ENCODE data around the gene ZNF354C.

Gene ZNF354C

GRCh38 chr5:179113945-179114641 lies 53.9 kb downstream of the ZNF354C start:
- no peak for DNase-seq

DNA sequence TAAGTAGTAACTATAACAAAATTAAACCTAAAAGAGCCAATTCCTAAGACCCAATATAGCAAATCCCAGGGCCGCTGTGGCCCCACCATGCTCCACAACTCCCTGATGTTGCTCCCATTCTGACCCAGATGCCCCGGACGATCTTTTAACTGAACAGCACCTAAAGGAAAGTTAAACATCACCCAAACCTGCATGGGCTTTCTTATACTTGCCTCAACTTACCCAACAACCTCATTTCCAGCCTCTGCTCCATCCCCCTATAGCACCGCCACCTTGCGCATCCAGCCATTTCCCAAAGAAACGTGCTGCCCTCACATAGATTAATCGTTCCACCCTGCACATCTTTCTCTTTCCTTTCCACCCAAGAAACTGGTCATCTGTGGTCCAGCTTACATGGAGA lies 54.6 kb downstream of the ZNF354C start:
- DNase-seq = no peak

DNA sequence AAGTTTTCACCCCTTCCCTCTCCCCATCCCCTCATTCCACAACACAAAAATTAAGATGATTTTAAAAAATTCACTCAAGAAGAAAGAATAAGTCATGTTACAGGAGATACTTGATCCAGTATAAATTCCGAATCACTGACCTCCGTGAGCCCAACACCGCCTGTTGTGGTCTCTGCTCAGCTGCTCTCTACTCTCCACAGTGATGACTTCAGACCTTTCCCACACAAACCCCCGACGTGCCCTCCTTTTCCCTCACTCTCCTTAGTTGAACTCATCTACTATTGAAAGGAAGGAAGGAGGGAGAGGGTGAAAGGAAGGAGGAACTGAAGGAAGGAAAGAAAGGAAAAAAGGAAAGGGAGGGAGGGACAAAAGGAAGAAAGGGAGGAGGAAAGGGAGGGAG lies 55.1 kb downstream of the ZNF354C start:
- DNase-seq = no peak

DNA sequence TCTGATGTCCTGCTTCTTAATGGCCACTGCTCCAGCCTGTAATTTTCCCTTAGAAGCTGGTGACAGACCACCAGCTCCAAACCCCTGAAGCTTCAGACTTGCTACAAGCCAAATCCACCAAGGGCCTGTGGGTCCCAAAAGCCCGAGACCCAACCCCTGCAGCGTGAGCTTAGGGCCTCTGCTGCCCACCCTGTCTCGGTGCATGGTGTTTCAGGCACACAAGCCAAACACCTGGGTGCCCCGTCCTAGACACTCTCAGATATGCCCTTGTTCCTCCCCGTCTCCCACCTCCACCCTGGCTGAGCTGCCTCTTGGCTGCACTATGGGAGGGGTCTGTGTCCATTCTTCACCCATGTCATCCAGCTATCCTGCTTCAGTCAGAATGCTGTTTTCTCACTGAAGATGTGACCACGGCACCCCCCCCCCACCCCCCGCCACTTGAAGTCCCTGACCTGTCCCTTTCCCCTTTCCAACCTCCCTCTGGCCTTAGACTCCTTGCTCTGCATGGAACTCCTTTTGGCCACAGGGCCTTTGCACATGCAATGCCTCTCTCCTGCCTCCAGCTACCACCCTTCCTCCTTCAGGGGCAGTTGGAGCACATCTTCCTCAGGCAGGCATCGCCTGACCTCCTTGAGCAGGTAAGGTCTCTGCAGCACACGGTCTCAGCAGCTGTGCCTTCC lies 55.8 kb downstream of the ZNF354C start:
- DNase-seq = no peak

GRCh38 chr5:179118338-179118737 lies 58.2 kb downstream of the ZNF354C start:
- DNase-seq = no peak

GRCh38 chr5:179118756-179119414 lies 58.7 kb downstream of the ZNF354C start:
- no peak for DNase-seq

DNA sequence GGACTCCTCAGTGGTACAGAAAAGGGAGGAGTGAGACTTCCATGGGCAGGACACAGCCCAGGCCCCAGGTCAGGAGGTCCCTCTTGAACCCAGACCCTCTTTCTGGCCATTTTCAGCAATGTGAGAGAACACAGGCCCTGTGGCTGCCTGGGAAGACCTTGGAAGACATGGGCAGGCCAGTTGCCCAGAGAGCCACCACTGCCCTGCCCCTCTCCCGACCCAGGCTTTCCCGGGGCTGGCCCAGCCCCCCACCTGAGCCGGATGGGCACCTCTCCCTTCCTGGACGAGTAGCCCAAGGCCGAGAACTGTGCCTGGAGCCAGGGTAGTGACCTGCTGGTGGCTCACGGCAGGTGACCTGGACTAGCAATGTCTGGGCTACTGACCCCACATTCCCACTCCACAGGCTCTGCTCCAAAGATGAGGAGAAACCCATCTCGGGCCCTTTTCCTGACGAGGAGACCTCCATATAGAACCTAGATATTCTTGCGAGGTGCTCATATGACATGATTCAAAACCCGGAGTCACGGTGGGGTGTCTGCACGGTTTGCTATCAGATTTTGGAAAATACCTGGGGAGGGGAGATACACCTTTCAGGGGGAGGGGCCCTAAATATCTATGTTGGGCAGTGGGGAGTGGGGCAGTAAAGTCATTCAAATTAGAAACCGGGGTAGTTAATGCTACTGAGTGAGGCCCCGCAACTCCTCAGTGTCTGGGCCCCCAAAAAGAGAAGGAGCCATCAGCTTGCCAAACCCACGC lies 59.4 kb downstream of the ZNF354C start:
- no peak for DNase-seq

DNA sequence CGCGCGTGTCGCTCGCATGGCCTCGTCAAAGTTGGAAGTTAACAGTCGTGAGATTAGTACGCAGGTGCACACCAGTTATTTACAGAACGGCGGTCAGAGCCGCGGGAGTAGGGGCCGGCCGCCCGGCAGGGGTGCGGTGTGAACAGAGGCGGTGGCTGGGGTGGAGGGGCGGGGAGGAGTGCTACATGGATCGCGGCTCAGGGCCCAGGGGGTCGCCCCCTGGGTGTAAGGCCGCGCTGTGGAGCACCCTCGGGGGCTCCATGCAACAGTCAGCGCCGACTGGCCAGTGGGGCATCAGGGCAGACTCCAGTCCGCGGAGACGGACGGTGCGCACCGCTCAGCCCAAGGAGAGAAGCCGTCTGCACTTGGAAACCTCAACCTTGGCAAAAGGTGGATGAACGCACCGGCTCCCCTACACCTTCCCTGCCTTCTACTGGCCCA lies 60.3 kb downstream of the ZNF354C start:
- DNase-seq = no peak

- DNase-seq = no peak
Observed at GRCh38 chr5:179120951-179121666, 60.9 kb downstream of the ZNF354C start.

- no peak for DNase-seq
Observed at GRCh38 chr5:179121667-179122111, 61.5 kb downstream of the ZNF354C start.

DNA sequence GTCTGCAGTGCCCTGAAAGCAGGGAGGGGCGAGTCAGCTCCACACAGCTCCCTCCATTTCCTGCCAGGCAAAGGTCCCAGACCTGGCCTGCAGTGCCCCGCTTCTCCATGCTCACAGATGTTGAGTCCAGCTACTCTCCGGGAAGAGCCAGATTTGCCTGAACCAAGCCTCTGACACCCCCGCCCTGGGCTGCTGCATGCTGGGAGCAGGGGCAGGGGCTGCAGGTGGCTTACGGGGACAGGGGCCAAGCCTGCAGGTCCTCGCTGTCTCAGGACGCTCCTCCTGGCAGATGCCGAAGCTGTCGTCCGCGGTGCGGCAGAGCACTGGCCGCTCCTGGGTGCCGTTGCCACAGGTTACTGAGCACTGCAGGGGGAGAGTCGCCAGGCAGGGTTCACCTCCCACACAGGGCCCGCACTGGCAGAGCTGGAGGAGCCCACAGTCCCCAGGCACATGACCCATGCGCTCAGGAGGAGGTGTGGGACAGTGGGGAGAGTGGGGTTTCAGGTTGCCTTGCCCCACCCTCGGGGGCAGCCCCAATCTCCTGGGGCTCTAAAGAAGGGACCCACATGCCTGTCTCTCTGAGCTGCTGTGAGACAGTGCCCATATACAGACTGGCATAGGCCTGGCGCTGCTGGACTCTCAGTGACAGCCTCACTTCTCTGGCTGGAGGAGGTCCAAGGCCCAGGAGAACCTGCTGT lies 62.4 kb downstream of the ZNF354C start:
- DNase-seq = no peak

DNA sequence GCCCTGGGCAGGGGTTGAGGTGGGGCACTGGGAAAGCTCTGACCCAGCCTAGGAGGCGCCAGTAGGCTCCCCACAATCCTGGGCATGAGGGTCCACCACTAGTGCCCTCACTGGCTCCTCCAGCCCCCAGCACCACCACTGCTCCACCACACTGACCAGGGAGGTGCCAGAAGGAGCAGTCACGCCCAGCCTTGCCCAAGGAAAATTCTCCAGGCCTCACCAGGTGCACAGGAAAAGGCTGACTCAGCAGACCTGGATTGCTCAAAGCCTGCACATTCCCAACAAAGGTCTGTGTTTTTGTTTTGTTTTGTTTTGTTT lies 62.9 kb downstream of the ZNF354C start:
- no peak for DNase-seq

GRCh38 chr5:179123491-179124272 lies 63.5 kb downstream of the ZNF354C start:
- DNase-seq = no peak

DNA sequence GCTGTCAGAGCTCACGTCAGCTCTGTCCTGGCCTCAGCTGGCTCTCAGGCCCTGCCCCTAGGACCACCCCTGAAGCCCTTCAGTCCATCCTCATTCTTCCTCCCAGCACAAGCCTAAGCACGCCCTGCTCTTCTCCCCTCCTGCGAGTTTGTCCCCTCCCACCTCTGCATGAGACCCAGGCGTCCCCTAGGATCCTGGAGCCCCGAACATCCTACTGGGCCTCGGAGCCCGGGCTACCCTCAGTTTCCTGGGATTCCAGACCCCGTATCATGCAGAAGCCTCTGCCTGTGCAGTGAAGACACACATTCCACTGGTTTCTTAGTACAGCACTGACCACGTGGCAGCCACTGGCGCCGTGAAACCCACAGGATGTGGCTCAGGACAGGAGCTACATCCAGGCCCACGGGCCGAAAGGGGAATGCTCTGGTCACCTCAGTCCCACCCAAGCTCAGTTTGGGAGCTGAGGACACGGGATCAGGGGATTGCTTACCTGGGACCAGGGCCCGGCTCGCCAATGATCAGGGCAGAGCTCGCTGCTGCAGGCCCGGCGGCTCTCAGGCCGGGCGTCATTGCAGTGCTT lies 64.2 kb downstream of the ZNF354C start:
- no peak for DNase-seq

DNA sequence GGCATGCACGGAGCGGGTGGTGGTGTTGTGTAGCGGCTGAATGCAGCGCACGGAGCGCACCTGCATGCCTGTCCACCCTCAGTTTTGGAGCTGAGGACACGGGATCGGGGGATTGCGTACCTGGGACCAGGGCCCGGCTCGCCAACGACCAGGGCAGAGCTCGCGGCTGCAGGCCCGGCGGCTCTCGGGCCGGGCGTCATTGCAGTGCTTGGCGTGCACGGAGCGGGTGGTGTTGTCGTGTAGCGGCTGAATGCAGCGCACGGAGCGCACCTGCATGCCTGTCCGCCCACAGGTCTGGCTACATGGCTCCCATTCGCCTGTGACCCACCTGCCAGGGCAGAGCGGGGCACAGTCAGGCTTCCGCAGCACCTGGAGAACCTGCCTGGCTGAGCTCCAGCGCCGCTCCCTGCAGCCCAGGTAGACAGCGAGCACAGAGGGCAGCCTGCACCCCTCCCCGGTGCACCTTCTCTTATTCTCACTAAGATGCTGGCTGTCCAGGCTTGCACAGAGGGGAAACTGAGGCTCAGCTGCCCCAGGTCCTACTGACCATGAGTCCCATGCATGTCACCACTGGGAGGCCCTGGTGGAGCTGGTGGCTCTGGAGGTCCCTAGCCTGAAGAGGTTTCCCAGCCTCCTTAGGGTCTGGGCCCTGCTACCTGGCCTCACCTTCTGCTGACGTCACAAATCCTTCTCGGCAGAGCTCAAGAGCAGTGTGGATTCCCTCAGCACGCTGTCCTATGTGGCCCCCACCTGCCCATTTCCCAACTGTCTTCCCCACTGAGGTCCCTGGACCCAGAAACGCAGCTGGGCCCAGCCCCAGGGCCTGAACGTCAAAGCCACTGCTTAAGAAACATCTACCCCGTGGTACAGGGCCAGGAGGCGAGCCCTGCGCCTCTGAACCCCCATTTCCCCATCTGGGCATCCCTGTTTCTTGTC lies 64.9 kb downstream of the ZNF354C start:
- no peak for DNase-seq

GRCh38 chr5:179125789-179126505 lies 65.8 kb downstream of the ZNF354C start:
- no peak for DNase-seq

DNA sequence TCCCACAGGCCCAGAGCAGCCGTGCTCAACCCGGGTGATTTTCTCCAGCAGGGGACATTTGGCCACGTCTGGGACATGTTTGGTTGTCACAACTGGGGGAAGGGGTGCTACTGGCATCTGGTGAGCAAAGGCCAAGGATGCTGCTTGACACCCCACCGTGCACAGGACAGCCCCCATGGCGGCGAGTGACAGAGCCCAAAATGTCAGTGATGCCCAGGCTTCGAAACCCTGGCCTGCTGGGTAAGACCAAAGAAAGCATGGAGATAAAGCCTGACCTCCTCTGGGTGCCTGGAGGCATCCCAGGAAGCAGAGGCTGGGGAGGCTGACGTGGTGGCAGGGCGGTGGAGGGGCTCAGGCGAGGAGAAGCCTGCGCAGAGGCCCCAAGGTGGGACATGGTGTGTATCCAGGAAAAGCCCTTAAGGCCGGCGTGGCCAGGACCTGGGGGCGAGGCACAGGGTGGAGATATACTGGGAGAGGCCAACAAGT lies 66.4 kb downstream of the ZNF354C start:
- no peak for DNase-seq

DNA sequence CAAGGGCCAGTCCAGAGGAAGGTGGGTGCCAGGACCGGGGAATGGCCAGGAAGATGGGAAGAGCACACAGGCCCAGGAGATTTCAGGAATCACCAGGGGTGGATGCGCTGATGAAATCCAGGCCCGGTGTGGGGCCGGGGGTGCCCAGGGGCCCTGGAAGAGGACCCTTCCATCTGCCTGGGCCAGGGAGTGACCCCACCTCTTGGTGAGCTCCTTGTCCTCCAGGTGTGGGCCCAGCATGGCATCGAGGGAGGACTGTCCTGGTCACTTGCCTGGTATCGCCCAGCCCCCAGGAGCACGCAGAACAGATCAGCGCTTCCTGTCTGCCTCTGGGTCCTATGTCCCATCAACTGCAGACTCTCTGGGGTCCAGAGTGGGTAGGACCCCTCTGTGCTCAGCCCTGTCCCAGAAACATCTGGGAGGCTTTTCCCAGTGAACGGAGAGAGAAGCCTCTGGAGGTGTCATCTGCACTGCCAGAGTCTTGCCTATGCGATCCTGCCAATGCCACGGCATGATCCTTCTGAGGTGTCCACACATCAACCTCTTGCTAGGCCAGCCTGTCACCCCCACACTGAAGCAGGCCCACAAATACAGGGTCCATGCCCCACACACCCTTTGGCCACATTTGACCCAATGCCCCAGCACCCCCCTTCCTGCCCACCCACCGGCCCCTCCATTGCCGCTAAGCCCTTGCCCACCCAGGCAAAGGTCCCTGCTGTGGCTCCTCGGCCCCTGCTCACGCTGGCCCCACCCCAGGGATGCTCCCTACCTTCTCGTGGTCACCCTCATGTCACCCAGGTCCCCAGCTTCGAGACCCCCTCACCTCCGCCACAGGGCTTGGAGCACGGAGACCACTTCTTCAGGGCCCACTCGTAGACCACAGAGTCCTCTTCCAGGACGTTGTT lies 67.2 kb downstream of the ZNF354C start:
- no peak for DNase-seq
